GM19351 (cell line): Measurements from ENCODE around the gene TMEM87B.

ENCODE experiments used
- ATAC-seq: cut with Tn5 transposase; IDR thresholded peaks from one replicate; pipeline ENCODE4 v1.9.1; 2021; ENCODE audit warnings: mild to moderate bottlenecking, moderate library complexity; ENCODE audit not compliant: unreplicated experiment

TMEM87B gene

GRCh38 chr2:112149194-112149593 lies 94.1 kb downstream of the TMEM87B start:
- no peak for ATAC-seq

GRCh38 chr2:112149866-112150435 lies 94.9 kb downstream of the TMEM87B start:
- no peak for ATAC-seq

GRCh38 chr2:112150447-112150846 lies 95.4 kb downstream of the TMEM87B start:
- ATAC-seq = no peak

- ATAC-seq = no peak
Measured at GRCh38 chr2:112150851-112151250, 95.8 kb downstream of the TMEM87B start.

GRCh38 chr2:112151271-112151670 lies 96.2 kb downstream of the TMEM87B start:
- no peak for ATAC-seq

- no peak for ATAC-seq
Measured at GRCh38 chr2:112151701-112152440, 96.8 kb downstream of the TMEM87B start.

- ATAC-seq = no peak
Measured at GRCh38 chr2:112152476-112153178, 97.6 kb downstream of the TMEM87B start.

GRCh38 chr2:112153179-112153490 lies 98.1 kb downstream of the TMEM87B start:
- no peak for ATAC-seq

- ATAC-seq = no peak
Measured at GRCh38 chr2:112153501-112153900, 98.4 kb downstream of the TMEM87B start.

- no peak for ATAC-seq
Measured at GRCh38 chr2:112154246-112155117, 99.4 kb downstream of the TMEM87B start.

GRCh38 chr2:112155331-112156151 lies 100.5 kb downstream of the TMEM87B start:
- ATAC-seq = no peak

GRCh38 chr2:112156152-112156986 lies 101.3 kb downstream of the TMEM87B start:
- ATAC-seq = no peak

- no peak for ATAC-seq
Measured at GRCh38 chr2:112157472-112157871, 102.4 kb downstream of the TMEM87B start.

- ATAC-seq = no peak
Measured at GRCh38 chr2:112159454-112159921, 104.4 kb downstream of the TMEM87B start.

- no peak for ATAC-seq
Measured at GRCh38 chr2:112160283-112161250, 105.5 kb downstream of the TMEM87B start.

GRCh38 chr2:112161431-112162145 lies 106.5 kb downstream of the TMEM87B start:
- no peak for ATAC-seq

GRCh38 chr2:112162341-112162740 lies 107.3 kb downstream of the TMEM87B start:
- ATAC-seq = no peak

GRCh38 chr2:112162956-112163355 lies 107.9 kb downstream of the TMEM87B start:
- no peak for ATAC-seq
